ENCODE results near the gene CDK18.
A peak's percentile ranks its signal among the peaks of the same experiment; 100 is the strongest.

The CDK18 gene

DNA sequence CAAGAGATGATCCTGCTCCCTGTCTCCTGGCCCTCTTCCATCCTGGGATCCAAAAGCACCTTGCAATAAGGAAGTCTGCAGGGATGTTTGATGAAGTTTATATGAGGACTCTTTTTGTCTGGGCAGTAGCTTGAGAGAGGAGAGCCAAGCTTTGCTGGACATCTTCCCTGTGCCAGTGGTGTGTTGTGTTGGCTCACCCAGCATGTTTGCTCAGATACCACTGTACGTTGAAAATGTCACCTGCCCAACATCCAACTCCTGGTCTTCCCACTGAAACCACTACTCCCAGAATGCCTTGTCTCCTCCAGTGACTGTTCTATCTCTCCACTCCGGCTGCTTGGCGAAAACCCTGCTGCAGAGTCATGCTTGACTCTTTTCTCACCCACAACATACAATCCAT, 12.8 kb downstream of the CDK18 start:
- Histone ChIP-seq H3K36me3 (ENCODE audit: control insufficient read depth, insufficient read depth, low read length) (no peaks in the 10 kb centered on the region), H3K4me3 (ENCODE audit: extremely low read depth, insufficient read depth, low read length, poor library complexity, severe bottlenecking) (no peak overlapping the region), H3K9me3 (ENCODE audit: control insufficient read depth, low read length) (no peaks in the 10 kb centered on the region), H3K27ac (ENCODE audit: low read depth, low read length, severe bottlenecking) (no peak overlapping the region), H3K4me1 (ENCODE audit: control insufficient read depth, insufficient read depth, low read length, poor library complexity, severe bottlenecking) (peaks cover 40% of the 10 kb centered on the region)
- WGBS, 2 experiments (ENCODE audit: insufficient coverage in 2 of 2): 93 to 97% methylated on average over 3 of the region's 3 CpGs

DNA sequence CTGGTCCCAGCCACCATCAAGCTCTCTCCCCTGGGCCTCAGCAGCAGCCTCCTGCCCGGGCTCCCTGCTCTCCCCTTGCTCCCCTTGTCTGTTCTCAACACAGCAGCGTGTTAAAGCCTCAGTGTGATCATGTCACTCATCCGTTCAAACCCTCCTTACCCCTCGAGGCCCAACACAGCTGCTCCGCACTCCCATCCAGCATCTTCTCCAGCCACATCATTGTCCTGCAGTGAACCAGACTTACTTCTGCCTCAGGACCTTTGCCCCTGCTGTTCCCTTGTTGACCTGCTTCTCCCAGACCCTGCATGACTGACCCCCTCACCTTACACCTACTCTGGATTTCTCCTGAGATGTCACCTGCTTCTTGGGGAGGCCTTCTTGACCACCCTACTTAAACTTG, 13.3 kb downstream of the CDK18 start:
- H3K4me3 ChIP-seq (ENCODE audit: extremely low read depth, insufficient read depth, low read length, poor library complexity, severe bottlenecking): no peak overlapping the region
- H3K4me1 ChIP-seq (ENCODE audit: control insufficient read depth, insufficient read depth, low read length, poor library complexity, severe bottlenecking): peaks cover 36% of the 10 kb centered on the region
- 76 to 93% methylated on average over 4 to 5 of the region's 5 CpGs for WGBS, 2 experiments (ENCODE audit: insufficient coverage in 2 of 2)
- H3K36me3 ChIP-seq (ENCODE audit: control insufficient read depth, insufficient read depth, low read length): no peaks in the 10 kb centered on the region
- no peaks in the 10 kb centered on the region for H3K9me3 ChIP-seq (ENCODE audit: control insufficient read depth, low read length)
- no peak overlapping the region for H3K27ac ChIP-seq (ENCODE audit: low read depth, low read length, severe bottlenecking)

DNA sequence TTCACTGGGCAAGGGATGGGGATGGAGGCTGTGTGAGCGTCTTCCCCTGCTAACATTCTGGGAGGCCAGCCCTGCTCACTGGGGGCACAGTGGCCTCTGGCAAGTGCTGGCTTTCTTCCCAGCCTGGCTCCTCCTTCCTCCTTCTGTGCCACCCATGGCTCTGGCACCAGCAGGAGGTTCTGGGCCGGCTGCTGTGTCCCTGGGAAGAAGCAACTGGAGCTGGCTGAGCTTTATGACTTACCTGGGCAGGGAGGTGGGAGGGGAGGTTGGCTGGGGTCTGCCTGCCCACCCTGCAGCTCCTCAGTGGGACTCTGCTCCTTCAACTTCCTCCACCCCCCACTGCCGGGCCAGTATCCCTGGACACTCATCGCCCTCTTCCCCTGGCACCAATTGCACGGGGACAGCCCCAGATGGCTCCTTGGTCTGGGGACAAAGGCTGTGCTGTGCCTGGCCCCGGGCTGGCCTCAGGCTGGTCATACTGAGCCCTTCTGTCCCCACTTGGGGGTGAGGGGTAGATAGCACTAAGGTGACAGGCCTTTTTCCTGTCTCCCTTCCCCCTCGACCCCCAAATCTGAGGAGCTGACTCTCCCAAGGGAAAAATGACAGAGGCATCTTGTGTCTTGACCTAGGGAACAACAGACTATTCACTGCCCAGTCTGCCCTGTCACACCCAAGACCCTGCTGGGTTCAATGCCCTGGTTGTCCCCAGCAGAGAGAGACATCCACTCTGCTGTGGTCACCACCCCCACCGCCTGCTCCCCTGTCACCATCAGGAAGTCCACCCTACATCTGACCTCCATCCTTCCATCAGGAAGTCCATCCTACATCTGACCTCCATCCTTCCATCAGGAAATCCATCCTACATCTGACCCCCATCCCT, 14.4 kb downstream of the CDK18 start:
- peaks cover 30% of the 10 kb centered on the region for H3K4me1 ChIP-seq (ENCODE audit: control insufficient read depth, insufficient read depth, low read length, poor library complexity, severe bottlenecking)
- no peak overlapping the region for H3K4me3 ChIP-seq (ENCODE audit: extremely low read depth, insufficient read depth, low read length, poor library complexity, severe bottlenecking)
- no peaks in the 10 kb centered on the region for H3K36me3 ChIP-seq (ENCODE audit: control insufficient read depth, insufficient read depth, low read length)
- H3K9me3 ChIP-seq (ENCODE audit: control insufficient read depth, low read length): no peaks in the 10 kb centered on the region
- WGBS, 2 experiments (ENCODE audit: insufficient coverage in 2 of 2): 87 to 88% methylated on average over 5 to 7 of the region's 8 CpGs
- H3K27ac ChIP-seq (ENCODE audit: low read depth, low read length, severe bottlenecking): peak overlapping the region; percentile 41

DNA sequence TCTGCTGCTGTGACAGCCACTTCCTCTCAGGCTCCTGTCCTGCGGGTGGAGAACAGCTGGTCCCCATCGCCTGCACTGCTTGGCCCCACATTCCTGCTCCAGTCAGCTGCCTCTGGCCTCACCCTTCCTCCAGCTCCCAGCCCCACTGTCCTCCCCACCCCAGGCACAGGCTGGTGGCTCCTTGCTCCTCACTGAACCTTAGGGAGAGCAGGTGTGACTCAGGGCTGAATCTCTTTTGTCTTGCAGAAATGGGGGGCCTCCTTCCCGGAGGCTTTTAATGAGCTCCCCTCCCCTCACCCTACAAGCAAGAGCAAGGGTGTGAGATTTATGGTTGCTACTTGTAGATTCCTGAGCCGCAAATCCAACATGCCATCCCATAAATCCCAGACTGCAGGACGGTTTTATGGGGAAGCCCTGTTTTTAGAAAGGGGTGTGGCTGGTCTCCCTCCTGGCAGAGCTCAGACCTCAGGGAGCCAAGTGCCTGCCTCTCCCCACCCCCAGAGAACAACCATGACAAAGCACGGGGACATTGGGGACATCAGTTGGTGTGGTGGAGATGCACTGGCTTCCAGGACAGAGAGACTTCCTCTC, 15.2 kb downstream of the CDK18 start:
- Histone ChIP-seq H3K27ac (ENCODE audit: low read depth, low read length, severe bottlenecking) (peak overlapping the region; percentile 41), H3K4me1 (ENCODE audit: control insufficient read depth, insufficient read depth, low read length, poor library complexity, severe bottlenecking) (peaks cover 26% of the 10 kb centered on the region), H3K4me3 (ENCODE audit: extremely low read depth, insufficient read depth, low read length, poor library complexity, severe bottlenecking) (no peak overlapping the region), H3K36me3 (ENCODE audit: control insufficient read depth, insufficient read depth, low read length) (no peaks in the 10 kb centered on the region), H3K9me3 (ENCODE audit: control insufficient read depth, low read length) (no peaks in the 10 kb centered on the region)
- WGBS, 2 experiments (ENCODE audit: insufficient coverage in 2 of 2): 43 to 51% methylated on average over 3 to 4 of the region's 6 CpGs

DNA sequence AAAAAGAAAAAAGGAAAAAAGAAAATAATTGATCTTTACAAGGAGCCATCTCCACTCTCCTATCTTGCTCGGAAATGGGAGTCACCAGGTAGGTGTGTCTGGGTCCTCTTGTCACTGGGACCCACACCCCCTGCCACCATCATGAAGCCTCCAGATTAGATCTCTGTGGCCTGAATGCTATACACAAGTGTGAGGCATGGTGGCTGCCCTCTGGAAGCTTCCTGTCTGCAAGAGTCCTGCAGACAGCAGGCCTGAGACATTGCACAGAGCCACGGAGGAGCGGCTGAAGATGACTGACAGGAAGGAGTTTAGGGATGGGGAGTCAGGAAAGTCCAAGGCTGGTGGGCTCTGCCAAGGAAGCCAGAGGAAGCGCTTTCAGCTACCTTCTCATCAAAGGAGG, 16.2 kb downstream of the CDK18 start:
- H3K4me1 ChIP-seq (ENCODE audit: control insufficient read depth, insufficient read depth, low read length, poor library complexity, severe bottlenecking): peaks cover 16% of the 10 kb centered on the region
- no peaks in the 10 kb centered on the region for H3K36me3 ChIP-seq (ENCODE audit: control insufficient read depth, insufficient read depth, low read length)
- 100% methylated on average over 3 to 4 of the region's 4 CpGs for WGBS, 2 experiments (ENCODE audit: insufficient coverage in 2 of 2)
- no peak overlapping the region for H3K27ac ChIP-seq (ENCODE audit: low read depth, low read length, severe bottlenecking)
- H3K9me3 ChIP-seq (ENCODE audit: control insufficient read depth, low read length): no peaks in the 10 kb centered on the region
- no peak overlapping the region for H3K4me3 ChIP-seq (ENCODE audit: extremely low read depth, insufficient read depth, low read length, poor library complexity, severe bottlenecking)

DNA sequence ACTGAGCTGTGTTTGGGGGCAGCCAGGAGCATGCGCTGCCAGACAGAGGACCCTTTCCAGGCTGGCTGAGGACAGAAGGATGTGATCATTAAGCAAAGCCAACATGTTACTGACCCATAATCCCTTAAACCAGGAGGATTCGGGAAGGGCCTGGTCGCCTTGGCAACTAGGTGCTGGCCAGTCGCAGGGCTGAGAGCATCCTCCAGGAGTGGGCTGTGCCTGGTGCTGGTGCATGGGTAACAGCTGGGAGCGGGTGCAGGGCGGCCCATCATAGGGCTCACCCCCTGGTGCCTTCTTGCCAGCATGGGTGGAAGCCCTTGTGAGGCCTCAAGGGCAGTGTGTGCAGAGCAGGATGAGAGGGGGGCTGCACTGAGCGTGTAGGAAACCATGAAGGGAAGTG, 17.2 kb downstream of the CDK18 start:
- no peaks in the 10 kb centered on the region for H3K36me3 ChIP-seq (ENCODE audit: control insufficient read depth, insufficient read depth, low read length)
- 80 to 95% methylated on average over 2 to 7 of the region's 7 CpGs for WGBS, 2 experiments (ENCODE audit: insufficient coverage in 2 of 2)
- H3K27ac ChIP-seq (ENCODE audit: low read depth, low read length, severe bottlenecking): no peak overlapping the region
- no peak overlapping the region for H3K4me3 ChIP-seq (ENCODE audit: extremely low read depth, insufficient read depth, low read length, poor library complexity, severe bottlenecking)
- H3K9me3 ChIP-seq (ENCODE audit: control insufficient read depth, low read length): no peaks in the 10 kb centered on the region
- peaks cover 7% of the 10 kb centered on the region for H3K4me1 ChIP-seq (ENCODE audit: control insufficient read depth, insufficient read depth, low read length, poor library complexity, severe bottlenecking)

DNA sequence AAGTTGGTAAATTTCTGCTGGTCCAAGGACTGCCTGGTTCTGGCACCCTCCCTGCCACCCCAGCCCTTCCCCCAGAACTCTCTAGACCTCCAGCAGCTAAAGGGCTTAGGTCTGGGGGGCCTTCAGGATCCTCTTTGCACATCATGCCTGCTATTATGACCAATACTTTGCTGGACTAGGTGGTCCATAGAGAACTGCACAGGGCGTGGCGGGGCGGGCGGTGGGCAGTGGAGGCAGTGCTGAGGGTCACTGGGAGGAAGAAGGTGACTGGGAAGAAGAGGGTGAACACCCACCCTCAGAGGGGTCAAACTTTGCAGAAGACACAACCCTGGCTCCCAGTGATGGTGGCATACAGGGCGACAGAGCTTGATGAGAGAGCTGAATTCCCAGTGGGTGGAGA, 18.2 kb downstream of the CDK18 start:
- WGBS, 2 experiments (ENCODE audit: insufficient coverage in 2 of 2): 93 to 100% methylated on average over 3 to 5 of the region's 5 CpGs
- H3K9me3 ChIP-seq (ENCODE audit: control insufficient read depth, low read length): no peaks in the 10 kb centered on the region
- H3K36me3 ChIP-seq (ENCODE audit: control insufficient read depth, insufficient read depth, low read length): no peaks in the 10 kb centered on the region
- no peak overlapping the region for H3K4me3 ChIP-seq (ENCODE audit: extremely low read depth, insufficient read depth, low read length, poor library complexity, severe bottlenecking)
- H3K27ac ChIP-seq (ENCODE audit: low read depth, low read length, severe bottlenecking): no peak overlapping the region
- peaks cover 7% of the 10 kb centered on the region for H3K4me1 ChIP-seq (ENCODE audit: control insufficient read depth, insufficient read depth, low read length, poor library complexity, severe bottlenecking)

DNA sequence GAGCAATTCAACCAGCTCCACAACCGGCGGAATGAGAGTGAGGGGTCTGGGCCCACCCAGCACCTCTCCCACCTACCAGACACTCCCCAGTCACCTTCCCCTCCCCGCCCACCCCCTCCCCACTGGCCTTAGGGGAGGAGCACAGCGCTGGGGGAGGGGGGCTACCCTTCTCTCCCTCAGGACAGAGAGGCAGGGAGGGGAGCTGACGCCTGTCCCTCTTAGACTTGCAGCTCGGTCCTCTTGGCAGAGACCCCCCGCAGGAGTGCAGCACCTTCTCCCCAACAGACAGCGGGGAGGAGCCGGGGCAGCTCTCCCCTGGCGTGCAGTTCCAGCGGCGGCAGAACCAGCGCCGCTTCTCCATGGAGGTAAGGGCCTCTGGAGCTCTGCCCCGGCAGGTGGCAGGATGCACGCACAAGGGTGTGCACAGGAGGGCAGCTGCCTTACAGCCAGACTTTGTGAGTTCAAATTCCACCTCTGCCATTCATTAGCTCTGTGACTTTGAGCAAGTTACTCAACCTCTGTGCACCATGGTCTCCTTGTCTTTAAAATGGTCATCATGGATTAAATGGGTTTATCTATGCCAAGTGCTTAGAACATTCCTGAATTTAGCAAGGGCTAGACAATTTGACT, 18.9 kb downstream of the CDK18 start:
- no peaks in the 10 kb centered on the region for H3K9me3 ChIP-seq (ENCODE audit: control insufficient read depth, low read length)
- no peaks in the 10 kb centered on the region for H3K36me3 ChIP-seq (ENCODE audit: control insufficient read depth, insufficient read depth, low read length)
- H3K4me3 ChIP-seq (ENCODE audit: extremely low read depth, insufficient read depth, low read length, poor library complexity, severe bottlenecking): no peak overlapping the region
- H3K27ac ChIP-seq (ENCODE audit: low read depth, low read length, severe bottlenecking): no peak overlapping the region
- WGBS, 2 experiments (ENCODE audit: insufficient coverage in 2 of 2): 59 to 74% methylated on average over 8 to 9 of the region's 16 CpGs
- H3K4me1 ChIP-seq (ENCODE audit: control insufficient read depth, insufficient read depth, low read length, poor library complexity, severe bottlenecking): peaks cover 7% of the 10 kb centered on the region

DNA sequence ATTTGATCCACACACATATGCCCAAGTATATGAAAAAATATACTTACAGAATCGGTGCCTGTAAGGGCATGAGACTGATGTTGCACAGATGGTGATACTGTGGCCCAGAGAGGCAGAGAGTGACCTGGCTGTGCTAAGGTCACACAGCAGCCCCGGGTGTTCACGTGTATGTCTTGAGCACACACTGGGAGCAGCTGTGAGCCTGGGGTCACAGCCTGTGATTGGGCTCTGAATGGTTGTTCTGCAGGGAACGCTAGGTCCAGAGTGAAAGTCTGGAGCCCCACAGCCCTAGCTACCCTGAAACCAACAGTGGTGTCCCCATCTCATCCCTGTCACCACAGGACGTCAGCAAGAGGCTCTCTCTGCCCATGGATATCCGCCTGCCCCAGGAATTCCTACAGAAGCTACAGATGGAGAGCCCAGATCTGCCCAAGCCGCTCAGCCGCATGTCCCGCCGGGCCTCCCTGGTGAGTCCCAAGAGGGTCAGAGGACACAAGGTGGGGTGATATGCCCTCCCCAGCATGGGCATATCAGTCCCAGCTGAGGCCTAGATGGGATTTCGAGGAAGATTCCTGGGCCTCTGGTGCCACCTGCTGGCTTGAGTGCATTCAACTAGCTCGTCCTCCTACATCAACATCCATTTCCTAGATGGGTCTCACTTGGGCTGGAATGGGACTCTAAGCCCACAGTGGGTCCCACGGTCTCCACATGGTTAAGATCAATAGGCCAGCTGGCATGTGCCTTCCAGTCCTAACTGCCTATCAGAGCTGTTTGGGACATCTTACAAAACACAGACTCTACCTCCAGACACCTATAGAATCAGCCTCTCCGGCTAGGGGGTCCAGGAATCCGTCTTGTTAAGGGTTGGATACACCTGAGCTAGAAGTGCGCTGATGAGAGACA, 19.7 kb downstream of the CDK18 start:
- H3K36me3 ChIP-seq (ENCODE audit: control insufficient read depth, insufficient read depth, low read length): no peaks in the 10 kb centered on the region
- 56% methylated on average over 13 to 16 of the region's 16 CpGs for WGBS, 2 experiments (ENCODE audit: insufficient coverage in 2 of 2)
- H3K27ac ChIP-seq (ENCODE audit: low read depth, low read length, severe bottlenecking): no peak overlapping the region
- peaks cover 10% of the 10 kb centered on the region for H3K4me1 ChIP-seq (ENCODE audit: control insufficient read depth, insufficient read depth, low read length, poor library complexity, severe bottlenecking)
- H3K9me3 ChIP-seq (ENCODE audit: control insufficient read depth, low read length): no peaks in the 10 kb centered on the region
- H3K4me3 ChIP-seq (ENCODE audit: extremely low read depth, insufficient read depth, low read length, poor library complexity, severe bottlenecking): no peak overlapping the region

DNA sequence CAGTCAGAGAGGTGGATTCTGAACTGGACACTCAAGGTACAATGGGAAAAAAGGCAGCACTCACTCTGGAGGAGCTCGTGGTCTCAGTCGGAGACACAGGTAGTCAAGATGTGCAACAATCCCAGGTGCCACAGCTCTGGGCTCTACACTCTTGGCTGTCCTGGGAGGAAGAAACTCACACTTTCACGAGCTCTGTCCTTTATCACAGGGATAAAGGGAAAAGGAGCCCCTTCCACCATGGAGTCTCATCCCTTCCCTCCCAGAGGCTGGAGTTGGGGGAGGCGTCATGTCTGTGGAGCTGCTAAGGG, 20.3 kb downstream of the CDK18 start:
- 87 to 100% methylated on average over 3 to 4 of the region's 4 CpGs for WGBS, 2 experiments (ENCODE audit: insufficient coverage in 2 of 2)
- H3K4me1 ChIP-seq (ENCODE audit: control insufficient read depth, insufficient read depth, low read length, poor library complexity, severe bottlenecking): peaks cover 6% of the 10 kb centered on the region
- H3K4me3 ChIP-seq (ENCODE audit: extremely low read depth, insufficient read depth, low read length, poor library complexity, severe bottlenecking): no peak overlapping the region
- no peaks in the 10 kb centered on the region for H3K36me3 ChIP-seq (ENCODE audit: control insufficient read depth, insufficient read depth, low read length)
- H3K9me3 ChIP-seq (ENCODE audit: control insufficient read depth, low read length): no peaks in the 10 kb centered on the region
- H3K27ac ChIP-seq (ENCODE audit: low read depth, low read length, severe bottlenecking): no peak overlapping the region

Measured in mesodermal cell (in vitro differentiated cells).